Measurements from ENCODE around the gene MFSD11. TPM values are rescaled to one million over a fixed set of nuclear protein-coding genes. Genes with fewer than 3 reads are reported as not detected.

The MFSD11 gene
- total and polyA plus RNA-seq, 2 donors (not counting 3 experiments of a cell fraction or from before 2014, with no cell fraction given): 23.5 to 35.2 TPM

- FAIRE-seq (no peak), DNase-seq (ENCODE audit: low read depth, low spot score) (no peak)
- Histone ChIP-seq H3K9me3 (replicated peaks; ENCODE audit: control insufficient read depth, insufficient read depth, low read length) (no peaks in the 10 kb centered on the region), H3K27me3 (ENCODE audit: control insufficient read depth in 2 of 2, insufficient read depth in 2 of 2, low read length in 2 of 2) (no peaks in the 10 kb centered on the region), H4K20me1 (replicated peaks; ENCODE audit: control insufficient read depth, extremely low read depth, insufficient read depth, low read length) (no peaks in the 10 kb centered on the region), H3K4me1 (ENCODE audit: control insufficient read depth, extremely low read depth, insufficient read depth, low read length) (peaks cover 16% of the 10 kb centered on the region), H3K9me1 (replicated peaks; ENCODE audit: control insufficient read depth, extremely low read depth, insufficient read depth, low read length) (no peaks in the 10 kb centered on the region), H3K4me2 (ENCODE audit: insufficient read depth, low read length) (no peak overlapping the region), H2AFZ (ENCODE audit: low read depth, low read length) (no peak overlapping the region), H3K9ac (replicated peaks; ENCODE audit: extremely low read depth, insufficient read depth, low read length) (no peak overlapping the region), H3K27ac (ENCODE audit: insufficient read depth, low read depth, low read length) (no peak overlapping the region), H3K4me3 (replicated peaks in 1 of 3; ENCODE audit: insufficient read depth in 1 of 3, low read depth in 1 of 3, low read length in 3 of 3) (no peak overlapping the region), H3K36me3 (ENCODE audit: control insufficient read depth in 2 of 2, extremely low read depth in 1 of 2, insufficient read depth in 2 of 2, low read length in 2 of 2) (peaks cover 16 to 30% of the 10 kb centered on the region in 2 experiments), H3K79me2 (ENCODE audit: control insufficient read depth, insufficient read depth, low read length) (peaks cover 4% of the 10 kb centered on the region)
- ChIA-PET POLR2A (no interaction called here), CTCF (interaction anchor here (1.0 to 4.7 kb wide), 7 partner anchors 12 to 191 kb away, joined by 3 to 30 read pairs (median 3); no protein-coding TSS in a partner anchor)
- no peak for TF ChIP-seq POLR2A (IDR thresholded peaks at IDR 0.05; ENCODE audit: low read depth, low read length)
- dilution Hi-C loops (cut with MboI; ENCODE audit: extremely low pct_ligation_motif_present, low sequenced_read_pairs): no loop called here
- intact Hi-C loops (cut with micrococcal nuclease): loop anchor here (1.0 to 10.0 kb wide), 2 partner anchors 34 to 191 kb away; no protein-coding TSS in a partner anchor
- no TSS peak for BruUV-seq (replicated peaks)
These were observed 22.5 kb upstream of the MFSD11 start for GRCh38 chr17:76715496-76715830.

DNA sequence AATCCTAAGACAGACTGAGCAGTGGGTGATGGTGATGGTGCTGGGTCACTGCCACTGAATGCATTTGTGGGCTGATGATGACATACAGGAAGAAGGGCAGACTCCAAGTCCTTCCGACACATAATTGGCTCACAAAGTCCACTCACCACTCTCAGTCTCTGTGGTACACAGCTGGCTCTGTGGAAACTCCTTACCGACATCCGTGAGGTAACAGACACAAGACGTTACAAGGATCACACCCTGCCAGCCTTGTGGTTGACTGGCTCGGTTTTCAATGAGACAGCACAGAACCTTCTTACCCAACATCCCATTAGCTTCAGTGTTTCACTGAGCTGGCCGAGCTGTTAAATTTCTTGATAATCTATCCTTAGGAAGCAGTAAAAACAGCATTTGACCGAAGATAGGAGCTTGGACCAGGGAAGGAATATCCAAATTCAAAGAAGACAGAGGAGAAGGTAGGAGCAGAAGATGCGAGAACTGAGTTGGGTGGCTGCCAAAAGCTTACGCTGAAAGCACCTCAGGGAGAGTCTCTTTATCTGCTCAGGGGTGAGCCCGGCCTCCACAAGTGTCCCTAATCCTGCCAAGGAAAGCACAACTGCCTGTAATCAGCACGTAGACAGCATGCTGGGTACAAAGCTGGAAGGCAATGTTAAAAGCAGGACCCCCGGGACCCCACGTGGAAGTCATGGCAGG is 21.6 kb upstream of the MFSD11 start:
- dilution Hi-C loops (cut with MboI; ENCODE audit: extremely low pct_ligation_motif_present, low sequenced_read_pairs): no loop called here
- no peak for TF ChIP-seq CTCF (IDR thresholded peaks at IDR 0.05; ENCODE audit: extremely low read depth in 1 of 2, insufficient read depth in 1 of 2, low read depth in 1 of 2, low read length in 2 of 2)
- no peak for TF ChIP-seq EZH2 (IDR thresholded peaks at IDR 0.05; ENCODE audit: borderline replicate concordance, low read depth, low read length, severe bottlenecking)
- peak; percentile 14 for TF ChIP-seq GATA2 (IDR thresholded peaks at IDR 0.05; ENCODE audit: insufficient read depth, insufficient read length, low read depth, low read length)
- Histone ChIP-seq H3K36me3 (ENCODE audit: control insufficient read depth in 2 of 2, extremely low read depth in 1 of 2, insufficient read depth in 2 of 2, low read length in 2 of 2) (peaks cover 19 to 37% of the 10 kb centered on the region in 2 experiments), H2AFZ (ENCODE audit: low read depth, low read length) (no peak overlapping the region), H3K79me2 (ENCODE audit: control insufficient read depth, insufficient read depth, low read length) (peaks cover 7% of the 10 kb centered on the region), H4K20me1 (replicated peaks; ENCODE audit: control insufficient read depth, extremely low read depth, insufficient read depth, low read length) (no peaks in the 10 kb centered on the region), H3K9ac (replicated peaks; ENCODE audit: extremely low read depth, insufficient read depth, low read length) (no peak overlapping the region), H3K27me3 (ENCODE audit: control insufficient read depth in 2 of 2, insufficient read depth in 2 of 2, low read length in 2 of 2) (no peaks in the 10 kb centered on the region), H3K4me1 (ENCODE audit: control insufficient read depth, extremely low read depth, insufficient read depth, low read length) (peaks cover 12% of the 10 kb centered on the region), H3K27ac (ENCODE audit: insufficient read depth, low read depth, low read length) (peak overlapping the region; percentile 55), H3K4me2 (ENCODE audit: insufficient read depth, low read length) (no peak overlapping the region), H3K4me3 (replicated peaks in 1 of 3; ENCODE audit: insufficient read depth in 1 of 3, low read depth in 1 of 3, low read length in 3 of 3) (no peak overlapping the region), H3K9me1 (replicated peaks; ENCODE audit: control insufficient read depth, extremely low read depth, insufficient read depth, low read length) (no peaks in the 10 kb centered on the region), H3K9me3 (replicated peaks; ENCODE audit: control insufficient read depth, insufficient read depth, low read length) (no peaks in the 10 kb centered on the region)
- BruUV-seq (replicated peaks): no TSS peak
- DNase-seq (ENCODE audit: low read depth, low spot score) (no peak), FAIRE-seq (peak; percentile 57)
- ChIA-PET POLR2A (interaction anchor here (0.7 kb wide), 1 partner anchor 21 kb away, joined by 3 read pairs; the partner anchor contains the start of gene MFSD11), CTCF (interaction anchor here (1.0 to 4.7 kb wide), 9 partner anchors 10 to 153 kb away, joined by 3 to 30 read pairs (median 4); partner anchors contain the start of genes JMJD6 and METTL23)
- intact Hi-C loops (cut with micrococcal nuclease): loop anchor here (10.0 kb wide), 1 partner anchor 191 kb away; no protein-coding TSS in a partner anchor
